ENCODE results near the gene HCN2.

DNA sequence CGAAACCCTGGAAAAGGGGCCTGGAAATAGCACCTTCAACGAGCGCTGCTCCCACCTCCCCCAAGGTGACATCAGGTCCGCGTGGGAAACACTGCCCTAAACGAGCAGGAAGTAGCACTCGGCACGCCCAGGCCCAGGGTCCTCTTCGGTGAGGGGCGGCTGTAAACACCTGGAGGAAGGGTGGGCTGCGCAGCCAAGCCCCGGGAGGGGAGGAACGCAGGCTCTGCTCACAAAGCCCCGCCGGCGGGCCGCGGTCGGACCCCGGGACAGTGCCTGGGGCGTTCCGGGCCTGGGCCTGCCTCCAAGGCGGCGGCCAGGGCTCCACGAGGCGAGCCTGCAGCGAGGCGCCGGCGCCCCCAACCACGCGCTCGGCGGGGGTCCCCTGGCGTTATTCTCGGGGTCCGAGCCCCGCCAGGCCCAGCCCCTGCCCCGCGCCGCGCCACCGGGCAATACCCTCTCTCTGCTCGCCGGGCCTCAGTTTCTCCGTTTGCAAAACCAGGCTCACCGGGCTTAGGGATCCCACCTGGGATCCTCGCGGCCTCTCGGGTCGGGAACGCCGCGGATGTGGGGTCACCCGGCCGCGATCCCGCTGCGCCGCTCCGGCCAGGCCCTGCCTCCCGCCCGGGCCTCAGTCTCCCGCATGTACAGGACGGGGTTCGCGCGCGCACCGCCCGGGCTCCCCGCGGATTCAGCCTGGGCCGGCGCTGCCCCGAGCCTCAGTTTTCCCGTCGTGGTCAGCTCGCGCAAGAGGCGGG lies 72.7 kb downstream of the HCN2 start:
- TF ChIP-seq, protein P1, sequence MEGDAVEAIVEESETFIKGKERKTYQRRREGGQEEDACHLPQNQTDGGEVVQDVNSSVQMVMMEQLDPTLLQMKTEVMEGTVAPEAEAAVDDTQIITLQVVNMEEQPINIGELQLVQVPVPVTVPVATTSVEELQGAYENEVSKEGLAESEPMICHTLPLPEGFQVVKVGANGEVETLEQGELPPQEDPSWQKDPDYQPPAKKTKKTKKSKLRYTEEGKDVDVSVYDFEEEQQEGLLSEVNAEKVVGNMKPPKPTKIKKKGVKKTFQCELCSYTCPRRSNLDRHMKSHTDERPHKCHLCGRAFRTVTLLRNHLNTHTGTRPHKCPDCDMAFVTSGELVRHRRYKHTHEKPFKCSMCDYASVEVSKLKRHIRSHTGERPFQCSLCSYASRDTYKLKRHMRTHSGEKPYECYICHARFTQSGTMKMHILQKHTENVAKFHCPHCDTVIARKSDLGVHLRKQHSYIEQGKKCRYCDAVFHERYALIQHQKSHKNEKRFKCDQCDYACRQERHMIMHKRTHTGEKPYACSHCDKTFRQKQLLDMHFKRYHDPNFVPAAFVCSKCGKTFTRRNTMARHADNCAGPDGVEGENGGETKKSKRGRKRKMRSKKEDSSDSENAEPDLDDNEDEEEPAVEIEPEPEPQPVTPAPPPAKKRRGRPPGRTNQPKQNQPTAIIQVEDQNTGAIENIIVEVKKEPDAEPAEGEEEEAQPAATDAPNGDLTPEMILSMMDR (conservative IDR thresholded peaks at IDR 0.05): no peak
- TF ChIP-seq EZH2 (IDR thresholded peaks at IDR 0.05; ENCODE audit: low read depth): no peak

Data from PC-9 (cell line).